ENCODE measurements around the gene ANGEL2.

The ANGEL2 gene

DNA sequence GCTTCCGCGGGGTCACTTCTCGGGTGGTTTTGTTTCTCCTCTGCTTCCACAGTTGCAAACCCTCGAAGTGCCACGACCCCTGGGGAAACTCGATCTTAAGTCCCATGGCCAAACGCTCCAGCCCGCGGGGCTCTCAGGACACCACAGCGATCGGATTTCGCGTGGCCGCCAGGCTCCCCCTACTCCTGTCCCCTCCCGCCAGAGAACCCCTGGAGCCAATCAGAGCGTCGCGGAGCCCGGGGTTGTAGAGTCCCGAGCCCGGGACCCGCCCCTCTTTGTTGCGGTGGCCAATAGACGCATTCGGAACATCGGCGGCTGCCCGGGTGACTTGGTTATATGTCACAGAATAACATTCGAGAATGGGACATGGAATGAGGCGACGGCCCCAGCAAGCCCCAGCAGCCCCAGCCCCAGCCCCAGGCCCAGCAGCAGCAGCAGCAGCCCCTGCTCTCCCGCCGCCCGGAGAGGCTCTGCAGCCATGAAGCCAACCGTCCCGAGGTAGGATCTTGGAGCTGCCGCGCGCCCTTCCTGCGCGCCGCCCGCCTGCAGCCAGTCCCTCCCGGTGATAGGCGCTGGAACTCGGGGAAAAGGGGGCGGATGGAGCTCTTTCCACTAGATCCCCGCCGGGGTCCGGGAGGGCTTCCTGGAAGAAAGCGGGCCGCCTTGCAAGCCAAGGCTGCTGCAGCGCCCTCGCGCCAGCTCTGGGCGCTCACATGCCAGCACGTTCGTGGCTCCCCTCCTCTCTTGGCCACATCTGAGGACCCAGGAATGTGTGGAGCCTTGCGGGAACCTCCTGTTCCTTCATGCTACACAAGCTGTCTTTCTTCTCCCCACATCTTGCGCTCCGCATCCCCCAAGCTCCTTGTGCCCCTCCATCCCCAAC lies 65.2 kb downstream of the ANGEL2 start, which contains the start of gene VASH2:
TSS of gene VASH2 (plus strand) at position 299 of the 883 bp plus-strand sequence. CDS start 1,002 bp downstream, outside the sequence.
- peak; percentile 59 for DNase-seq

DNA sequence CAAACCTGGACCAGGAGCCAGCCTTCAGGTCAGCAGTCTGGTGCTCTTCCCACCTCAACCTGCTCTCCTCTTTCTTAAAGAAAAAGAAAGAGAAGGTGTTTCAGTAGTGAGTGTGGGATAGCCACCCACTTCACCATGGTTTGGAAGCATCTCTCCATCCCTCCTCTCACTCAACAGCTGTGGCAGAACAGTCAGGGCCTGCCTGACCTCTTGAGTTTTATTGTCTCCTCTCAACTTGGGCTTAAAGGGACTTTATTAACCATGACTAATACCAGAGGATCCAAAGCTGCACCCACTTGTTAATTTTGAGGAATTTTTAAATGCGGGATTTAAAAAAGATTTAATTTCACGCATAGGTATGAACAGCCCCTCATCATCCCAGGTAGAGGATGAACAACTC lies 65.9 kb downstream of the ANGEL2 start:
- no peak for DNase-seq

DNA sequence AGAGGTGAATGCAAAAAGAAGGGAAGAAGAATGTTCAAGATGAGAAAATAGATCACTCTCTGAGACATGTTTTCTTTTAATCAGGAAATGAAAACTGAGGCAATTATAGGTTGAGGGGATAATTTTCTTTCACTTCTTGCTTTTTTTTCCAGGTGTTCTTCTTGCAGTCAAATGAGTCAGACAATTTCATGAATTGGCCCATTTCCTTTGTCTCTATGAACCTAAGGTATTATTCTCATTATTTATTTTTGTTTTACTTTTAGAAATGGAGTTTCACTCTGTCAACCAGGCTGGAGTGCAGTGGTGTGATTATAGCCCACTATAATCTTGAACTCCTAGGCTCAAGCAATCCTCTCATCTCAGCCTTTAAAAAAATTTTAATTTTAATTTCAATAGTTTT lies 68.8 kb downstream of the ANGEL2 start:
- DNase-seq: no peak

DNA sequence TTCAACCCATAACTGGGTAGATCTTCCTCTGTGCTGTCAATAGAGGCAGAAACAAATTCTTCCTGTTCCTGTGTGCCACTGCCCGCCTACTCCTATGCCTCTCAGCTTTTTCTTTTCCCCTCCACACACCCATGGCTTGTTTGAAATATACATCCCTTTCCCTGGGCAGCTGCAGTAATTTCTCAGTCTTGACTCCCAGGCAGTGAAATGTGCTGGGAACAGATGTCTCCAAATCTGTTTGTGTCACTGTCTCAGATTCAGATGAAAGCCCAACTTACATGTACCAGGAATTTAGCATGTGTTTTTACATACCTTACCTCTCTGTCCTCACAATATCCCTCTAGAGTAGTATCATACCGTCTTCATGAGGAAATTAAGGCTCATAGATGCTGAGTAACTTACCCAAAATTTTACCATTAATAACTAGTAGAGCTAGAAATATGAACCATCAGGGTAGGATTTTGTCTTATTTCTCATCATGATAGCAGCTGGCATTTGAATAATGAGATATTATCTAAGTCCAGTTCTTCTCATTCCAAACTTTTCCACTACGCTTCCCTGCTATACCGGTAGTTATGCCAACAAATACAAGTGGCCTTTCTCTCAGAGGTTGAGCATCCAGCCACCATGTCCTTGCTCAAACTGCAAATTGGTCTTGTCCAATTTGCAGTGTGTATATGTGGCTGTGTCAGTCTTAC lies 70.1 kb downstream of the ANGEL2 start:
- no peak for DNase-seq

DNA sequence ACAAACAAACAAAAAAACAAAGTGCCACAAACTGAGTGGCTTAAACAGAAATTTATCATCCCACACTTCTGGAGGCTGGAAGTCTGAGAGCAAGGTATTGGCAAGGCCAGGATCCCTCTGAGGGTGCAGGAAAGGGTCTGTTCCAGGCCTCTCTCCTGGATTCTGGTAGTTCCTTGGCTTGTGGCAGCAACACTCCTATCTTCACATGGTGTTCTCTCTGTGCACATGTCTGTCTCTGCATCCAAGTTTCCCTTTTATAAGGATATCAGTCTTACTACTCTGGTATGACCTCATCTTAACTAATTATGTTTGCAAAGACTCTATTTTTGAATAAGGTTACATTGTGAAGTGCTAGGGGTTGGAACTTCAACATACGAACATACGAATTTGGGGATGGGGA lies 70.6 kb downstream of the ANGEL2 start:
- DNase-seq: no peak

DNA sequence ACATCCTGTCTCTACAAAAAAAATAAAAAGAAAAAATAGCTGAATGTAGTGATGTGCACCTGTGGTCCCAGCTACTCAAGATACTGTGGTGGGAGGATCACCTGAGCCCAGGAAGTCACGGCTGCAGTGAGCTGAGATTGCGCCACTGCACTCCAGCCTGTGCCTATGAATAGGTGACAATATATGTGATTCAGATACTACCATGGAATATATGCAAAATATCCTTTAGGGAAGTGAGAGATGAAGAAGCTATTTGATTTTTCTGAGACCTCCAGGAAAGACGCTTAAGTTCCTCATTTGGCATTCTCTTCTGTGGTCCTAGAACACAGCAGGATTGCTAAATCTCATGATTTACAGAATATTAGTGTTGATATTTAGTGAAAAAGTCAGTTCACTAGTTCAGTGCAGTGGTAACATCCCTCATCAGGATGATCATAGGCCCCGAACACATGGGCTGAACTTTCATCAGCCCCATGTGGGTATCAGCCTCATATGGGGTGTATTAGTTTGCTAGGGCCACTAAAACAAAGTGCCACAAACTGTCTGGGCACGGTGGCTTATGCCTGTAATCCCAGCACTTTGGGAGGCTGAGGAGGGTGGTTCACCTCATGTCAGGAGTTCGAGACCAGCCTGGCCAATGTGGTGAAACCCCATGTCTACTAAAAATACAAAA lies 71.3 kb downstream of the ANGEL2 start:
- DNase-seq: no peak

DNA sequence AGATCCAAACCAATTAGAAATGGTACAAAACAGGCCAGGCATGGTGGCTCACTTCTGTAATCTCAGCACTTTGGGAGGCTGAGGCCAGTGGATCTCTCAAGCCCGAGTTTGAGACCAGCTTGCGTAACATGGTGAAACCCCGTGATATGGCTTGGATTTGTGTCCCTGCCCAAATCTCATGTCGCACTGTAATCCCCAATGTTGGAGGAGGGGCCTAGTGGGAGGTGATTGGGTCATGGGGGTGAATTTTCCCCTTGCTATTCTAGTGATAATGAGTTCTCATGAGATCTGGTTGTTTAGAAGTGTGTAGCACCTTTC lies 72.3 kb downstream of the ANGEL2 start:
- DNase-seq: no peak

DNA sequence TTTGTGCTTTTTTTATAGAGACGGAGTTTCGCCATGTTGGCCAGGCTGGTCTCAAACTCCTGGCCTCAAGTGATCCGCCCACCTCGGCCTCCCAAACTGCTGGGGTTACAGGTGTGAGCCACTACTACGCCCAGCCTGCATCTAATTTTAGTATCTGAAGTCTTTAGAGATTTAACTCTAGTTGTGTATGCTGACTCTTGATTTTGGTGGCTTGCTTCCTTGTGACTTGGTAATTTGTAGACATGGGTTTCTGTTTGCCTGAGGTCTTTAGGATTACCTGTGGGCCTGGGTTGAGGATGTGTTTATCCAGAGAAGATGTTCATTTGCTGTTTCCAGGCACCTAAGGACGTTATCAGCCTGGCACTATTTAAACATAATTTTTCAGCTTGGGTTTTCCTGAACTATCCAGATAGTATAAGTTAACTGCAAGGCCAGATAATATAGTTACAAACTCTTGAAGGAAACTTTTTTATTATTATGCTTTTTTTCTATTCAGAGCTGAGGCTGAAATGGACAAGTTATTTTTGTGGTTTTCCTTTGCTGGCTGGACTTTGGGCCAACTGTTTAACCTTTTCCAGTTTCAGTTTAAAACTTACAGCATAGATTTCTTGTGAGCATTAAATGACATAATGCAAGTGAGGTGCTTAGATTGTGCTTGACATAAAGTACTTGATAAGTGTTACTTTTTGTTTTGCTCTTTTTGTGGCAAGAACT lies 72.8 kb downstream of the ANGEL2 start:
- DNase-seq: no peak

All from stimulated activated CD4-positive, alpha-beta T cell treated with anti-CD3 and anti-CD28 coated beads, Interleukin-12 subunit alpha, Interleukin-12 subunit beta, amount 100 ng/mL, for 4 hours (primary cell).